Limb (tissue), 2 donors: Measurements from ENCODE around the gene TRIOBP.

Experiments
- DNase-seq, 2 donors: peaks; one replicate each; pipeline ENCODE4 v3.0.0-alpha.2; 2016; ENCODE audit errors: extremely low spot score in 2 of 2

TRIOBP gene

GRCh38 chr22:37749831-37750595, 53.2 kb downstream of the TRIOBP start:
- no peak for DNase-seq

GRCh38 chr22:37750596-37751162, 53.8 kb downstream of the TRIOBP start:
- no peak for DNase-seq

GRCh38 chr22:37751449-37752188, 54.8 kb downstream of the TRIOBP start:
- DNase-seq = no peak

- peak; percentile 55 to 63 for DNase-seq
Measured at GRCh38 chr22:37752189-37753087, 55.6 kb downstream of the TRIOBP start.

- DNase-seq = no peak
Measured at GRCh38 chr22:37753746-37754145, 56.9 kb downstream of the TRIOBP start.

GRCh38 chr22:37757663-37758062, 60.8 kb downstream of the TRIOBP start:
- no peak for DNase-seq

GRCh38 chr22:37758694-37759093, 61.8 kb downstream of the TRIOBP start:
- DNase-seq = no peak

GRCh38 chr22:37759281-37759680, 62.4 kb downstream of the TRIOBP start:
- DNase-seq = no peak

- DNase-seq = no peak
Measured at GRCh38 chr22:37760152-37760551, 63.3 kb downstream of the TRIOBP start.

GRCh38 chr22:37762389-37762836, 65.6 kb downstream of the TRIOBP start:
- no peak for DNase-seq

- DNase-seq = no peak
Measured at GRCh38 chr22:37763012-37763411, 66.2 kb downstream of the TRIOBP start.

GRCh38 chr22:37763652-37764051, 66.8 kb downstream of the TRIOBP start:
- no peak for DNase-seq

GRCh38 chr22:37764622-37765021, 67.8 kb downstream of the TRIOBP start:
- DNase-seq = no peak

- DNase-seq = no peak
Measured at GRCh38 chr22:37765498-37765897, 68.7 kb downstream of the TRIOBP start.

- no peak for DNase-seq
Measured at GRCh38 chr22:37765953-37766576, 69.2 kb downstream of the TRIOBP start.

GRCh38 chr22:37768273-37768672, 71.4 kb downstream of the TRIOBP start:
- no peak for DNase-seq

GRCh38 chr22:37769056-37769455, 72.2 kb downstream of the TRIOBP start:
- DNase-seq = no peak

- DNase-seq = no peak
Measured at GRCh38 chr22:37771081-37771480, 74.2 kb downstream of the TRIOBP start.

- DNase-seq = no peak
Measured at GRCh38 chr22:37771702-37772427, 75.0 kb downstream of the TRIOBP start.

- DNase-seq = no peak
Measured at GRCh38 chr22:37774728-37775127, 77.9 kb downstream of the TRIOBP start.
